A673 (cell line): Measurements from ENCODE around the gene ANKRD29. TPM values are rescaled to one million over a fixed set of nuclear protein-coding genes. Genes with fewer than 3 reads are reported as not detected.

ENCODE experiments used
- BruUV-seq: library from RNA; stranded (reverse); fragments of 400-500 nt; replicated peaks from 2 replicates; lab custom pipeline; 2021; lab: Mats Ljungman, UMichigan
- CTCF ChIA-PET: fragments of 300-600 bp; sonication (Branson Sonifier 250); formaldehyde crosslinking; loops from one replicate; lab custom pipeline; 2022; ENCODE audit warnings: antibody characterized with exemption; lab: Charles Lee
- POLR2A ChIA-PET: fragments of 300-600 bp; sonication (Branson Sonifier 250); formaldehyde crosslinking; loops from one replicate; lab custom pipeline; 2022; ENCODE audit warnings: antibody characterized with exemption; ENCODE audit not compliant: low non-redundant PET; lab: Charles Lee
- DNase-seq: peaks from one replicate; pipeline ENCODE4 v3.0.0-alpha.2; 2015; ENCODE audit warnings: low spot score
- H3K27ac ChIP-seq: fragments of 200-600 bp; sonication (generic); 2 replicates; pipeline ENCODE4 v1.5.1; 2016; ENCODE audit warnings: mixed run types, low read depth, mild to moderate bottlenecking, mixed read lengths, antibody characterized with exemption, low read length; ENCODE audit not compliant: poor library complexity, severe bottlenecking
- H3K27me3 ChIP-seq: fragments of 200-600 bp; sonication (generic); replicated peaks from 2 replicates; pipeline ENCODE4 v1.6.1; 2017; ENCODE audit warnings: mixed run types, low read depth, mild to moderate bottlenecking, mixed read lengths, antibody characterized with exemption, low read length; ENCODE audit not compliant: insufficient read depth, poor library complexity
- H3K36me3 ChIP-seq: fragments of 200-600 bp; sonication (generic); 2 replicates; pipeline ENCODE4 v1.6.1; 2016; ENCODE audit warnings: mixed run types, mild to moderate bottlenecking, mixed read lengths, antibody characterized with exemption, low read length; ENCODE audit not compliant: insufficient read depth, poor library complexity, severe bottlenecking
- H3K4me1 ChIP-seq: fragments of 200-600 bp; sonication (generic); 2 replicates; pipeline ENCODE4 v1.6.1; 2017; ENCODE audit warnings: mixed run types, mild to moderate bottlenecking, mixed read lengths, antibody characterized with exemption, low read length; ENCODE audit not compliant: insufficient read depth, poor library complexity, severe bottlenecking
- H3K4me3 ChIP-seq: fragments of 200-600 bp; sonication (generic); 2 replicates; pipeline ENCODE4 v1.5.1; 2016; ENCODE audit warnings: low read depth, mixed run types, mild to moderate bottlenecking, mixed read lengths, low read length; ENCODE audit not compliant: poor library complexity, severe bottlenecking
- H3K9me3 ChIP-seq: fragments of 200-600 bp; sonication (generic); 2 replicates; pipeline ENCODE4 v1.6.1; 2016; ENCODE audit warnings: mixed run types, low read depth, mild to moderate bottlenecking, mixed read lengths, antibody characterized with exemption, low read length; ENCODE audit not compliant: poor library complexity, severe bottlenecking
- CTCF ChIP-seq: fragments of 300-800, 200-600 bp; sonication (generic); conservative IDR thresholded peaks from 2 replicates; pipeline ENCODE4 v1.5.1; 2017; ENCODE audit warnings: low read depth, mild to moderate bottlenecking, antibody characterized with exemption, low read length, moderate library complexity, mixed read lengths
- EZH2 ChIP-seq: fragments of 200-600 bp; sonication (generic); IDR thresholded peaks from 2 replicates; pipeline ENCODE4 v1.6.1; 2017; ENCODE audit warnings: borderline replicate concordance, low read depth, mild to moderate bottlenecking, mixed read lengths, antibody characterized with exemption, low read length; ENCODE audit not compliant: poor library complexity, severe bottlenecking
- intact Hi-C: fragments of 100-400 bp; cut with micrococcal nuclease; formaldehyde crosslinking; loops from one replicate; pipeline ENCODE4 v1.10.0; 2022; ENCODE audit not compliant: unreplicated experiment
- total RNA-seq: library from RNA; stranded (reverse); gene quantifications from 2 replicates; pipeline ENCODE4 v1.2.3, GENCODE V29; 2021

The ANKRD29 gene
- total RNA-seq, 1 experiment from 2014 or later = 2.6 TPM

- POLR2A ChIA-PET = no interaction called here
- intact Hi-C loops = no loop called here
- H3K27ac ChIP-seq = no peak overlapping the region
- peaks cover 17% of the 10 kb centered on the region for H3K27me3 ChIP-seq
- CTCF ChIA-PET = no interaction called here
- H3K9me3 ChIP-seq = no peaks in the 10 kb centered on the region
- H3K4me3 ChIP-seq = no peak overlapping the region
- H3K36me3 ChIP-seq = no peaks in the 10 kb centered on the region
- no peak for TF ChIP-seq CTCF
- no peak for TF ChIP-seq EZH2
- no TSS peak for BruUV-seq
- no peaks in the 10 kb centered on the region for H3K4me1 ChIP-seq
- no peak for DNase-seq
These were observed 45.2 kb downstream of the ANKRD29 start for GRCh38 chr18:23617412-23618014.

GRCh38 chr18:23616258-23616657, 46.5 kb downstream of the ANKRD29 start:
- CTCF ChIA-PET = no interaction called here
- intact Hi-C loops = no loop called here
- TF ChIP-seq EZH2 (no peak), CTCF (no peak)
- Histone ChIP-seq H3K27ac (no peak overlapping the region), H3K36me3 (no peaks in the 10 kb centered on the region), H3K9me3 (no peaks in the 10 kb centered on the region), H3K27me3 (peaks cover 17% of the 10 kb centered on the region), H3K4me1 (no peaks in the 10 kb centered on the region), H3K4me3 (no peak overlapping the region)
- no peak for DNase-seq
- BruUV-seq = no TSS peak
- POLR2A ChIA-PET = no interaction called here

GRCh38 chr18:23614891-23615290, 47.8 kb downstream of the ANKRD29 start:
- Histone ChIP-seq H3K9me3 (no peaks in the 10 kb centered on the region), H3K36me3 (no peaks in the 10 kb centered on the region), H3K4me1 (no peaks in the 10 kb centered on the region), H3K27ac (no peak overlapping the region), H3K27me3 (peaks cover 9% of the 10 kb centered on the region), H3K4me3 (no peak overlapping the region)
- no peak for TF ChIP-seq EZH2
- no peak for TF ChIP-seq CTCF
- intact Hi-C loops = no loop called here
- BruUV-seq = no TSS peak
- CTCF ChIA-PET = interaction anchor here (0.6 kb wide), 2 partner anchors 16 to 303 kb away, joined by 3 to 5 read pairs; no protein-coding TSS in a partner anchor
- DNase-seq = no peak
- POLR2A ChIA-PET = interaction anchor here (0.6 kb wide), 1 partner anchor 9 kb away, joined by 6 read pairs; no protein-coding TSS in a partner anchor
